ENCODE data around the gene PHYH.
A peak's percentile ranks its signal among the peaks of the same experiment; 100 is the strongest.
"Not testable (repeated sequence)": the region's sequence is repeated elsewhere in the genome, so short reads cannot be mapped to it uniquely, and the experiment has no call there.

Gene PHYH

DNA sequence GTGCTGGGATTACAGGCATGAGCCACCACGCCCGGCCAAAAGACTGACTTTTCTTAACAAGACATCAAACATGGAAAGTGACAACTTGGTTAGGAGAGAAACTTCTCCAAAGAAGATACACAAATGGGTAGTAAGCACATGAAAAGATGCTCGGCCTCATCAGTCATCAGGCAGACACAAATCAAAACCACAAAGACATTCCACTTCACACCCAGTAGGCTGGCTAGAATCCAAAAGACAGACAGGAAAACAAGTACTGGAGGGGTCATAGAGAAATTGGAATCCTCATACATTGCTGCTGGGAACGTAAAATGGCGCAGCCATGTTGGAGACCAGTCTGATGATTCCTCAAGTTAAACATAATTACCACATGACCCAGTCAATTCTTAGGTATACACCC lies 31.8 kb upstream of the PHYH start:
- Histone ChIP-seq H3K36me3 (ENCODE audit: insufficient read depth, low read length) (peaks cover 83% of the 10 kb centered on the region), H4K20me1 (ENCODE audit: insufficient read depth, low read length) (no peaks in the 10 kb centered on the region), H3K4me1 (ENCODE audit: insufficient read depth, low read length, severe bottlenecking) (peaks cover 13% of the 10 kb centered on the region), H3K27me3 (ENCODE audit: insufficient read depth, low read length) (no peaks in the 10 kb centered on the region), H3K4me3 (ENCODE audit: low read depth, low read length, poor library complexity, severe bottlenecking) (no peak overlapping the region), H3K27ac (ENCODE audit: low read depth, low read length, poor library complexity, severe bottlenecking) (no peak overlapping the region), H3K79me2 (ENCODE audit: insufficient read depth, low read length) (no peaks in the 10 kb centered on the region), H3K9me2 (ENCODE audit: low read depth, low read length) (no peaks in the 10 kb centered on the region), H3F3A (ENCODE audit: insufficient read depth, low read length) (no peaks in the 10 kb centered on the region), H2AFZ (ENCODE audit: low read length) (no peak overlapping the region), H3K9me3 (ENCODE audit: low read length) (no peaks in the 10 kb centered on the region), H3K4me2 (ENCODE audit: low read length) (no peak overlapping the region), H3K9ac (ENCODE audit: low read length) (no peak overlapping the region)
- TF ChIP-seq, protein P1, sequence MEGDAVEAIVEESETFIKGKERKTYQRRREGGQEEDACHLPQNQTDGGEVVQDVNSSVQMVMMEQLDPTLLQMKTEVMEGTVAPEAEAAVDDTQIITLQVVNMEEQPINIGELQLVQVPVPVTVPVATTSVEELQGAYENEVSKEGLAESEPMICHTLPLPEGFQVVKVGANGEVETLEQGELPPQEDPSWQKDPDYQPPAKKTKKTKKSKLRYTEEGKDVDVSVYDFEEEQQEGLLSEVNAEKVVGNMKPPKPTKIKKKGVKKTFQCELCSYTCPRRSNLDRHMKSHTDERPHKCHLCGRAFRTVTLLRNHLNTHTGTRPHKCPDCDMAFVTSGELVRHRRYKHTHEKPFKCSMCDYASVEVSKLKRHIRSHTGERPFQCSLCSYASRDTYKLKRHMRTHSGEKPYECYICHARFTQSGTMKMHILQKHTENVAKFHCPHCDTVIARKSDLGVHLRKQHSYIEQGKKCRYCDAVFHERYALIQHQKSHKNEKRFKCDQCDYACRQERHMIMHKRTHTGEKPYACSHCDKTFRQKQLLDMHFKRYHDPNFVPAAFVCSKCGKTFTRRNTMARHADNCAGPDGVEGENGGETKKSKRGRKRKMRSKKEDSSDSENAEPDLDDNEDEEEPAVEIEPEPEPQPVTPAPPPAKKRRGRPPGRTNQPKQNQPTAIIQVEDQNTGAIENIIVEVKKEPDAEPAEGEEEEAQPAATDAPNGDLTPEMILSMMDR (IDR thresholded peaks at IDR 0.05; ENCODE audit: low read length), result no peak
- TF ChIP-seq EZH2 (IDR thresholded peaks at IDR 0.05; ENCODE audit: borderline replicate concordance, low read length), result no peak

DNA sequence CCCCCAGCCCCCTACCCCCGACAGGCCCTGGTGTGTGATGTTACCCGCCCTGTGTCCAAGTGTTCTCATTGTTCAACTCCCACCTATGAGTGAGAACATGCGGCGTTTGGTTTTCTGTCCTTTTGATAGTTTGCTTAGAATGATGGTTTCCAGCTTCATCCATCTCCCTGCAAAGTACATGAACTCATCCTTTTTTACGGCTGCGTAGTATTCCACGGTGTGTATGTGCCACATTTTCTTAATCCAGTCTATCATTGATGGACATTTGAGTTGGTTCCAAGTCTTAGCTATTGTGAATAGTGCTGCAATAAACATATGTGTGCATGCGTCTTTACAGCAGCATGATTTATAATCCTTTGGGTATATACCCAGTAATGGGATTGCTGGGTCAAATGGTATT lies 31.1 kb upstream of the PHYH start:
- not testable (repeated sequence) for H3K79me2 ChIP-seq (ENCODE audit: insufficient read depth, low read length); H2AFZ ChIP-seq (ENCODE audit: low read length); H3K27me3 ChIP-seq (ENCODE audit: insufficient read depth, low read length); H3K4me3 ChIP-seq (ENCODE audit: low read depth, low read length, poor library complexity, severe bottlenecking); H3K4me2 ChIP-seq (ENCODE audit: low read length); H3K9ac ChIP-seq (ENCODE audit: low read length); H3K9me2 ChIP-seq (ENCODE audit: low read depth, low read length); H4K20me1 ChIP-seq (ENCODE audit: insufficient read depth, low read length); H3K27ac ChIP-seq (ENCODE audit: low read depth, low read length, poor library complexity, severe bottlenecking); H3K9me3 ChIP-seq (ENCODE audit: low read length); H3F3A ChIP-seq (ENCODE audit: insufficient read depth, low read length)
- Histone ChIP-seq H3K36me3 (ENCODE audit: insufficient read depth, low read length) (peaks cover 83% of the 10 kb centered on the region), H3K4me1 (ENCODE audit: insufficient read depth, low read length, severe bottlenecking) (peaks cover 13% of the 10 kb centered on the region)

DNA sequence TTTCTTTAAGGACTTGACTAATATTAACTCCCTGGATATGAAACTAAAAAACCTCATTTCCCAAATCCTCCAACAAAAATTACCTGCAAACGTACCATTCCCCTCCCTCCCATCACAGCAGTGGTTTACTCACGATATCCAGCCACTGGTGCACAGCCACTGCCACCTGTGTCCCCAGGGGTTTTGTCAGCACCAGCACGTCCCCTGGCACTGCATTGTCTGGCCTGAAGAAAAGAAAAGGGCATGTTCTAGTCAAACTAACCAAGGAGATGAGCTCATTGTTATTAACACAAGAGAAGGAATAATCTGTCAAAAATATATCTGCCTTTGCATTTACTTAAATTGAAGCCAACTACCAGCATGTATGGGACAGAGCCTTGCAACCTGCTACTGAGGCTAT lies 29.7 kb upstream of the PHYH start:
- H4K20me1 ChIP-seq (ENCODE audit: insufficient read depth, low read length), result no peaks in the 10 kb centered on the region
- H3K27me3 ChIP-seq (ENCODE audit: insufficient read depth, low read length), result no peaks in the 10 kb centered on the region

DNA sequence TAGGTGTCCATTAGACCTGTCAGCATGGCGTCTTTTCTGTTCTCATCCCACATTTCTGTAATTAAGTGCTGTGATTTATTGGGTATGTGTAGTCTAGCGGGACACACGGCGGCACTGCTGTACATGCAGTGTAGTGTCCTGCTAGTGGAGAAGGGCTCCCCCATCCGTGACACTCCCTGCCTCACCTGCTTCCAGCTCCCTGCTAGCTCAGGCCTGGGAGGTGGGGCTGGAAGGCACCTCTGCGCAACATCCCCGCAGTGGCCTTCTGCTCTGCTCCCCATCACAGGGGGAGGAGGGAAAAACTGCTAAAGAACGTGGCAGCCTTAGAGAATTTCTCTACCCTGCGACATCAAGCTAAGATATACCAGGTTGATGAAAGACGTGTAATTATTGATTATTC lies 28.7 kb upstream of the PHYH start:
- Histone ChIP-seq H2AFZ (ENCODE audit: low read length) (no peak overlapping the region), H3K79me2 (ENCODE audit: insufficient read depth, low read length) (no peaks in the 10 kb centered on the region), H3K9me3 (ENCODE audit: low read length) (no peaks in the 10 kb centered on the region), H4K20me1 (ENCODE audit: insufficient read depth, low read length) (no peaks in the 10 kb centered on the region), H3K27ac (ENCODE audit: low read depth, low read length, poor library complexity, severe bottlenecking) (no peak overlapping the region), H3K4me3 (ENCODE audit: low read depth, low read length, poor library complexity, severe bottlenecking) (no peak overlapping the region), H3K9ac (ENCODE audit: low read length) (no peak overlapping the region), H3F3A (ENCODE audit: insufficient read depth, low read length) (no peaks in the 10 kb centered on the region), H3K4me2 (ENCODE audit: low read length) (no peak overlapping the region), H3K4me1 (ENCODE audit: insufficient read depth, low read length, severe bottlenecking) (peaks cover 13% of the 10 kb centered on the region), H3K9me2 (ENCODE audit: low read depth, low read length) (no peaks in the 10 kb centered on the region), H3K36me3 (ENCODE audit: insufficient read depth, low read length) (peaks cover 83% of the 10 kb centered on the region), H3K27me3 (ENCODE audit: insufficient read depth, low read length) (no peaks in the 10 kb centered on the region)
- TF ChIP-seq, protein P1 (IDR thresholded peaks at IDR 0.05; ENCODE audit: low read length), result no peak
- TF ChIP-seq EZH2 (IDR thresholded peaks at IDR 0.05; ENCODE audit: borderline replicate concordance, low read length), result no peak

More for the DNA sequence above, 29.7 kb upstream of the PHYH start:
- no peaks in the 10 kb centered on the region for H3F3A ChIP-seq (ENCODE audit: insufficient read depth, low read length)
- H3K27ac ChIP-seq (ENCODE audit: low read depth, low read length, poor library complexity, severe bottlenecking), result peak overlapping the region; percentile 44
- no peaks in the 10 kb centered on the region for H3K79me2 ChIP-seq (ENCODE audit: insufficient read depth, low read length)
- no peak overlapping the region for H3K9ac ChIP-seq (ENCODE audit: low read length)
- no peaks in the 10 kb centered on the region for H3K9me2 ChIP-seq (ENCODE audit: low read depth, low read length)
- no peak overlapping the region for H3K4me2 ChIP-seq (ENCODE audit: low read length)
- peaks cover 87% of the 10 kb centered on the region for H3K36me3 ChIP-seq (ENCODE audit: insufficient read depth, low read length)
- H3K4me3 ChIP-seq (ENCODE audit: low read depth, low read length, poor library complexity, severe bottlenecking), result no peak overlapping the region
- no peak overlapping the region for H2AFZ ChIP-seq (ENCODE audit: low read length)
- no peaks in the 10 kb centered on the region for H3K9me3 ChIP-seq (ENCODE audit: low read length)
- TF ChIP-seq, protein P1 (IDR thresholded peaks at IDR 0.05; ENCODE audit: low read length), result no peak
- no peak for TF ChIP-seq EZH2 (IDR thresholded peaks at IDR 0.05; ENCODE audit: borderline replicate concordance, low read length)
- H3K4me1 ChIP-seq (ENCODE audit: insufficient read depth, low read length, severe bottlenecking), result peaks cover 13% of the 10 kb centered on the region
